Measurements from ENCODE around the gene CBX8.
"Not testable (repeated sequence)": the region's sequence is repeated elsewhere in the genome, so short reads cannot be mapped to it uniquely, and the experiment has no call there.

The CBX8 gene

GRCh38 chr17:79758271-79758670 lies 38.6 kb downstream of the CBX8 start:
- Histone ChIP-seq H3K4me1 (ENCODE audit: control insufficient read depth, low read length) (no peaks in the 10 kb centered on the region), H3K9me2 (replicated peaks; ENCODE audit: control insufficient read depth, low read length) (no peaks in the 10 kb centered on the region), H4K20me1 (ENCODE audit: control insufficient read depth, insufficient read depth, low read depth, low read length) (no peaks in the 10 kb centered on the region), H3K4me2 (ENCODE audit: low read length) (no peak overlapping the region), H3K9me3 (ENCODE audit: control insufficient read depth, insufficient read depth, low read length) (no peaks in the 10 kb centered on the region), H3K79me2 (ENCODE audit: control insufficient read depth, low read length) (no peaks in the 10 kb centered on the region), H3K36me3 (ENCODE audit: control insufficient read depth, low read length) (no peaks in the 10 kb centered on the region), H3F3A (ENCODE audit: control insufficient read depth, insufficient read depth) (no peaks in the 10 kb centered on the region), H3K4me3 (ENCODE audit: low read length) (no peak overlapping the region), H3K27me3 (ENCODE audit: control insufficient read depth, low read length) (no peaks in the 10 kb centered on the region), H3K27ac (ENCODE audit: low read depth, low read length) (no peak overlapping the region)
- TF ChIP-seq CTCF (IDR thresholded peaks at IDR 0.05; ENCODE audit: low read depth, low read length, poor library complexity, severe bottlenecking), result no peak
- no peak for TF ChIP-seq EZH2phosphoT487 (IDR thresholded peaks at IDR 0.05; ENCODE audit: borderline replicate concordance, low read length)

DNA sequence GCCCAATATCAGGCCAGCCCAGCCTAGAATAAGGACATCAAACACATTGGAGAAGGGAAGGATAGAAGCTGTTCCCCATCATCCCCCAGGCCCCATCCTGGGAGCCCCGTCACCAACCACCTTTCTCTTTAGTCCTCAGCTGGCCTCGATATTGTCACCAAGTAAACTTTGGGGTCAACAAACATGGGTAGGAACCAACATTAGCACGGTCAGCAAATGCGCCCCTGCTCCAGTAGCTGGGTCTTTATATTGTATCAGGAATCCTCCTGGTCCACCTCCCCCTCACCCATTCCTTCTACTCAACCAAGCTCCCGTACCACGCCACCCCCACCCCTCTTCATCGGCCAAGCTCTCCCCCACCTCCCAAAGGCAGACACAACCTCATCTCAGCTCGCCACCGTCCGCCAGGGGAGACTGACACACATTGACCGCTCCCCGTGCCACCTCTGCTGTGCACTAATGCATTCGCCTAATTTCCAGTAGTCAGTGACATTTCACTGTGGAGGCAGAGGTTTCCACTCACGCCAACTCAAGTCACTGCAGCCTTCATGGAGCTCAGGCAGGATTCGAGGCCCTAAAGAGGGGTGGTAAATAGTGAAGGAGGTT lies 39.6 kb downstream of the CBX8 start:
- H3F3A ChIP-seq (ENCODE audit: control insufficient read depth, insufficient read depth), result no peaks in the 10 kb centered on the region
- no peak overlapping the region for H3K27ac ChIP-seq (ENCODE audit: low read depth, low read length)
- H3K4me1 ChIP-seq (ENCODE audit: control insufficient read depth, low read length), result no peaks in the 10 kb centered on the region
- no peak overlapping the region for H3K4me3 ChIP-seq (ENCODE audit: low read length)
- TF ChIP-seq EZH2phosphoT487 (IDR thresholded peaks at IDR 0.05; ENCODE audit: borderline replicate concordance, low read length) (no peak), CTCF (IDR thresholded peaks at IDR 0.05; ENCODE audit: low read depth, low read length, poor library complexity, severe bottlenecking) (no peak)
- no peaks in the 10 kb centered on the region for H3K9me3 ChIP-seq (ENCODE audit: control insufficient read depth, insufficient read depth, low read length)
- H3K9me2 ChIP-seq (replicated peaks; ENCODE audit: control insufficient read depth, low read length), result no peaks in the 10 kb centered on the region
- H3K79me2 ChIP-seq (ENCODE audit: control insufficient read depth, low read length), result no peaks in the 10 kb centered on the region
- no peaks in the 10 kb centered on the region for H3K27me3 ChIP-seq (ENCODE audit: control insufficient read depth, low read length)
- no peak overlapping the region for H3K4me2 ChIP-seq (ENCODE audit: low read length)
- no peaks in the 10 kb centered on the region for H3K36me3 ChIP-seq (ENCODE audit: control insufficient read depth, low read length)
- no peaks in the 10 kb centered on the region for H4K20me1 ChIP-seq (ENCODE audit: control insufficient read depth, insufficient read depth, low read depth, low read length)

DNA sequence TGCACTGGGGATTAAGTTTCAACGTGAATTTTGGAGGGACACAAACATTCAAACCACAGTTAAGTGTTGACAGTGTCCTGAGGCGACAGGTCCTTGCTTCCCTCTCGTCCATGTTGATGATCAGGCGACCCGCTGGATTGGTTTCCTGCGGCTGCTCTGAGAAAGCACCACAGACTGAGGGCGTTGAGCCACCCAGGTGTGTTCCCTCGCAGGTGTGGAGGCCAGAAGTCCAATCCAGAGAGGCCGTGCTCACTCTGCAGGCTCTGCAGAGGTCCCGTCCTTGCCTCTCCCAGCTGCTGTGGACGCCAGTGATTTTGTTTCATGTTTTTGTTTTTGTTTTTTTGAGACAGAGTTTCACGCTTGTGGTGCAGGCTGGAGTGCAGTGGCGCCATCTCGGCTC lies 41.3 kb downstream of the CBX8 start:
- Histone ChIP-seq H3K27me3 (ENCODE audit: control insufficient read depth, low read length) (peaks cover 6% of the 10 kb centered on the region; the same call in 1 of the 2 replicates), H3K4me3 (ENCODE audit: low read length) (no peak overlapping the region), H3K4me1 (ENCODE audit: control insufficient read depth, low read length) (no peaks in the 10 kb centered on the region), H3K4me2 (ENCODE audit: low read length) (no peak overlapping the region), H3K36me3 (ENCODE audit: control insufficient read depth, low read length) (no peaks in the 10 kb centered on the region), H3K79me2 (ENCODE audit: control insufficient read depth, low read length) (no peaks in the 10 kb centered on the region), H3K9me2 (replicated peaks; ENCODE audit: control insufficient read depth, low read length) (no peaks in the 10 kb centered on the region), H3K27ac (ENCODE audit: low read depth, low read length) (no peak overlapping the region), H4K20me1 (ENCODE audit: control insufficient read depth, insufficient read depth, low read depth, low read length) (no peaks in the 10 kb centered on the region), H3F3A (ENCODE audit: control insufficient read depth, insufficient read depth) (no peaks in the 10 kb centered on the region), H3K9me3 (ENCODE audit: control insufficient read depth, insufficient read depth, low read length) (no peaks in the 10 kb centered on the region)
- no peak for TF ChIP-seq EZH2phosphoT487 (IDR thresholded peaks at IDR 0.05; ENCODE audit: borderline replicate concordance, low read length)
- TF ChIP-seq CTCF (IDR thresholded peaks at IDR 0.05; ENCODE audit: low read depth, low read length, poor library complexity, severe bottlenecking), result no peak

- H3K4me3 ChIP-seq (ENCODE audit: low read length); H3K4me2 ChIP-seq (ENCODE audit: low read length); H3K4me1 ChIP-seq (ENCODE audit: control insufficient read depth, low read length); H3K36me3 ChIP-seq (ENCODE audit: control insufficient read depth, low read length); H3K79me2 ChIP-seq (ENCODE audit: control insufficient read depth, low read length); H3K9me3 ChIP-seq (ENCODE audit: control insufficient read depth, insufficient read depth, low read length); H3K9me2 ChIP-seq (replicated peaks; ENCODE audit: control insufficient read depth, low read length); H3K27me3 ChIP-seq (ENCODE audit: control insufficient read depth, low read length); H3F3A ChIP-seq (ENCODE audit: control insufficient read depth, insufficient read depth); H3K27ac ChIP-seq (ENCODE audit: low read depth, low read length); H4K20me1 ChIP-seq (ENCODE audit: control insufficient read depth, insufficient read depth, low read depth, low read length): not testable (repeated sequence)
Measured at GRCh38 chr17:79754903-79755302, 42.0 kb downstream of the CBX8 start.
